ENCODE results near the gene CALD1.

The CALD1 gene

GRCh38 chr7:134897936-134898335 lies 118.5 kb downstream of the CALD1 start:
- H3K4me3 ChIP-seq (ENCODE audit: insufficient read depth, low read depth, low read length): no peak overlapping the region
- no peaks in the 10 kb centered on the region for H3K27me3 ChIP-seq (ENCODE audit: control insufficient read depth, insufficient read depth, low read length, poor library complexity, severe bottlenecking)
- H3K9me3 ChIP-seq (ENCODE audit: control insufficient read depth, low read length): peaks cover 2% of the 10 kb centered on the region
- H3K4me1 ChIP-seq (ENCODE audit: control insufficient read depth, insufficient read depth, low read length): peaks cover 7% of the 10 kb centered on the region
- H3K36me3 ChIP-seq (ENCODE audit: control insufficient read depth, insufficient read depth, low read length): peaks cover 5% of the 10 kb centered on the region
- H3K27ac ChIP-seq (ENCODE audit: insufficient read depth, low read depth, low read length, poor library complexity, severe bottlenecking): no peak overlapping the region
- 93% methylated on average over 7 of the region's 7 CpGs for WGBS, 2 experiments

- H3K9me3 ChIP-seq (ENCODE audit: control insufficient read depth, low read length): peaks cover 2% of the 10 kb centered on the region
- 93 to 97% methylated on average over 2 of the region's 3 CpGs for WGBS, 2 experiments
- H3K27me3 ChIP-seq (ENCODE audit: control insufficient read depth, insufficient read depth, low read length, poor library complexity, severe bottlenecking): no peaks in the 10 kb centered on the region
- H3K36me3 ChIP-seq (ENCODE audit: control insufficient read depth, insufficient read depth, low read length): peaks cover 5% of the 10 kb centered on the region
- H3K4me3 ChIP-seq (ENCODE audit: insufficient read depth, low read depth, low read length): no peak overlapping the region
- H3K4me1 ChIP-seq (ENCODE audit: control insufficient read depth, insufficient read depth, low read length): no peaks in the 10 kb centered on the region
- H3K27ac ChIP-seq (ENCODE audit: insufficient read depth, low read depth, low read length, poor library complexity, severe bottlenecking): no peak overlapping the region
Measured at GRCh38 chr7:134899729-134900128, 120.3 kb downstream of the CALD1 start.

DNA sequence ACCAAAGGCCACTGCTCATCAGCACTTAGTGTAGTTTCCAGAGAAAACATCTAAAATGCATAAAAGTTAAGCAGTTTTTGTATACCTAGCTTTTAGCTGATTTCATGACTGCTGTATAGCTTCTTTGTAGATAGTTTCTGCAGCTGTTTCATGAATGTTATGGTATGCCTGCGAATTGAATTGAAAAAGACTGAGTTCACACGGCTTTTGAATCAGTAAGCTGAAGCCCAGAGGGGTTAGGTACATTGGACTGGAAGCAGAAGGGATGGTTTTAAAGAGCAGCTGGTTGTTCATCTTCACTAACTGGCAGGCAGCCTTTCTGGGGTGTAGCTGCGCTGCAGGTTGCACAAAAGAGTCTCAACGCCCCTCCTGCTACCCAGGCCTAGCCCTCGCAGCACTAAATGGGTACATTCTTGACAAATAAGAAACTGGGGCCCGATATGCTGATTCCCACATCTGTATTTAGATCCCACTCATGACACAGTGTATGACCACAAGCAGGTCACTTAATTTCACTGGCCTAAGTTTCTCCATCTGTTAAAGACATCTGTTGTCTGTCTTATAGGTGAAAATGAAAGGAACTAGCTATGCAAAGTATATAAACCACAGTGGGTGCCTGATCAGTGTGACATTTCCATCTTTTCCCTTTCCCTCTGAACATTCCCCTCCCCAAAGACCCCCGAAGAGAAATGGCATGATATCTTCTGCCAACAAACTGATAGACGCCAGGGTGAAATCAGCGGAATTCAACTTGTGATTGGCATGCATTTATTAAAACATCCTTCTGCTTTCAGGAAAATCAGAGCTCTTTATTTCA lies 120.9 kb downstream of the CALD1 start:
- Histone ChIP-seq H3K9me3 (ENCODE audit: control insufficient read depth, low read length) (peaks cover 2% of the 10 kb centered on the region), H3K36me3 (ENCODE audit: control insufficient read depth, insufficient read depth, low read length) (peaks cover 5% of the 10 kb centered on the region), H3K4me1 (ENCODE audit: control insufficient read depth, insufficient read depth, low read length) (no peaks in the 10 kb centered on the region), H3K4me3 (ENCODE audit: insufficient read depth, low read depth, low read length) (no peak overlapping the region), H3K27me3 (ENCODE audit: control insufficient read depth, insufficient read depth, low read length, poor library complexity, severe bottlenecking) (no peaks in the 10 kb centered on the region), H3K27ac (ENCODE audit: insufficient read depth, low read depth, low read length, poor library complexity, severe bottlenecking) (no peak overlapping the region)
- WGBS, 2 experiments: 93 to 96% methylated on average over 9 of the region's 9 CpGs

GRCh38 chr7:134901389-134902020 lies 122.1 kb downstream of the CALD1 start:
- H3K4me3 ChIP-seq (ENCODE audit: insufficient read depth, low read depth, low read length): no peak overlapping the region
- H3K9me3 ChIP-seq (ENCODE audit: control insufficient read depth, low read length): no peaks in the 10 kb centered on the region
- H3K36me3 ChIP-seq (ENCODE audit: control insufficient read depth, insufficient read depth, low read length): peaks cover 2% of the 10 kb centered on the region
- no peak overlapping the region for H3K27ac ChIP-seq (ENCODE audit: insufficient read depth, low read depth, low read length, poor library complexity, severe bottlenecking)
- 93 to 94% methylated on average over 4 of the region's 4 CpGs for WGBS, 2 experiments
- no peaks in the 10 kb centered on the region for H3K27me3 ChIP-seq (ENCODE audit: control insufficient read depth, insufficient read depth, low read length, poor library complexity, severe bottlenecking)
- no peaks in the 10 kb centered on the region for H3K4me1 ChIP-seq (ENCODE audit: control insufficient read depth, insufficient read depth, low read length)

DNA sequence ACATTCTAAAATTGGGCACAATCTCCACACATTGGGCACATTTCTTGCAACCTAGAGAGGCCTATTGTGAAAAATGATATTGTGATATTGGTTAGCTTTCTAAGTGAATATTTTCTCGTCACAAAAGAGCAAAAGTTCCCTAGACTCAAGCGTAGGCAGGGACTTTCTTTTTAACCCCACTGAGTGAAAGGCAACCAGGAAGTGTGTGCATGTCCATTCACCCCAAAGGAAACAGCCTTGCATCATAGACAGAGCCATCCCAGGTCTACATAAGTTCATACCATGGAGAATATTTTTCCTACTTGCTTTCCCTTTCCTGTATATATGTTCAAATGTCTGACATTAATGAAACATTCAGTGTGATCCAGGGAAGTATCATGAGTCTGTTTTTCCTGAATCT lies 122.6 kb downstream of the CALD1 start:
- no peaks in the 10 kb centered on the region for H3K4me1 ChIP-seq (ENCODE audit: control insufficient read depth, insufficient read depth, low read length)
- H3K9me3 ChIP-seq (ENCODE audit: control insufficient read depth, low read length): no peaks in the 10 kb centered on the region
- no peak overlapping the region for H3K4me3 ChIP-seq (ENCODE audit: insufficient read depth, low read depth, low read length)
- no peaks in the 10 kb centered on the region for H3K27me3 ChIP-seq (ENCODE audit: control insufficient read depth, insufficient read depth, low read length, poor library complexity, severe bottlenecking)
- H3K36me3 ChIP-seq (ENCODE audit: control insufficient read depth, insufficient read depth, low read length): no peaks in the 10 kb centered on the region
- 89 to 95% methylated on average over 2 of the region's 2 CpGs for WGBS, 2 experiments
- H3K27ac ChIP-seq (ENCODE audit: insufficient read depth, low read depth, low read length, poor library complexity, severe bottlenecking): no peak overlapping the region

GRCh38 chr7:134903073-134903790 lies 123.8 kb downstream of the CALD1 start:
- no peaks in the 10 kb centered on the region for H3K9me3 ChIP-seq (ENCODE audit: control insufficient read depth, low read length)
- 92 to 93% methylated on average over 4 of the region's 5 CpGs for WGBS, 2 experiments
- H3K27ac ChIP-seq (ENCODE audit: insufficient read depth, low read depth, low read length, poor library complexity, severe bottlenecking): no peak overlapping the region
- H3K4me3 ChIP-seq (ENCODE audit: insufficient read depth, low read depth, low read length): no peak overlapping the region
- H3K4me1 ChIP-seq (ENCODE audit: control insufficient read depth, insufficient read depth, low read length): no peaks in the 10 kb centered on the region
- H3K27me3 ChIP-seq (ENCODE audit: control insufficient read depth, insufficient read depth, low read length, poor library complexity, severe bottlenecking): no peaks in the 10 kb centered on the region
- no peaks in the 10 kb centered on the region for H3K36me3 ChIP-seq (ENCODE audit: control insufficient read depth, insufficient read depth, low read length)

GRCh38 chr7:134905375-134905774 lies 125.9 kb downstream of the CALD1 start:
- 89 to 97% methylated on average over 2 of the region's 2 CpGs for WGBS, 2 experiments
- Histone ChIP-seq H3K4me1 (ENCODE audit: control insufficient read depth, insufficient read depth, low read length) (no peaks in the 10 kb centered on the region), H3K9me3 (ENCODE audit: control insufficient read depth, low read length) (no peaks in the 10 kb centered on the region), H3K27ac (ENCODE audit: insufficient read depth, low read depth, low read length, poor library complexity, severe bottlenecking) (no peak overlapping the region), H3K36me3 (ENCODE audit: control insufficient read depth, insufficient read depth, low read length) (no peaks in the 10 kb centered on the region), H3K27me3 (ENCODE audit: control insufficient read depth, insufficient read depth, low read length, poor library complexity, severe bottlenecking) (no peaks in the 10 kb centered on the region), H3K4me3 (ENCODE audit: insufficient read depth, low read depth, low read length) (no peak overlapping the region)

- H3K36me3 ChIP-seq (ENCODE audit: control insufficient read depth, insufficient read depth, low read length): no peaks in the 10 kb centered on the region
- H3K9me3 ChIP-seq (ENCODE audit: control insufficient read depth, low read length): no peaks in the 10 kb centered on the region
- H3K27ac ChIP-seq (ENCODE audit: insufficient read depth, low read depth, low read length, poor library complexity, severe bottlenecking): no peak overlapping the region
- no peaks in the 10 kb centered on the region for H3K4me1 ChIP-seq (ENCODE audit: control insufficient read depth, insufficient read depth, low read length)
- no peak overlapping the region for H3K4me3 ChIP-seq (ENCODE audit: insufficient read depth, low read depth, low read length)
- H3K27me3 ChIP-seq (ENCODE audit: control insufficient read depth, insufficient read depth, low read length, poor library complexity, severe bottlenecking): no peaks in the 10 kb centered on the region
- WGBS, 2 experiments: 95 to 99% methylated on average over 4 of the region's 4 CpGs
Measured at GRCh38 chr7:134907000-134907399, 127.6 kb downstream of the CALD1 start.

GRCh38 chr7:134907639-134908038 lies 128.2 kb downstream of the CALD1 start:
- no peaks in the 10 kb centered on the region for H3K36me3 ChIP-seq (ENCODE audit: control insufficient read depth, insufficient read depth, low read length)
- WGBS, 2 experiments: 94% methylated on average over 6 of the region's 6 CpGs

GRCh38 chr7:134908289-134908688 lies 128.9 kb downstream of the CALD1 start:
- no peaks in the 10 kb centered on the region for H3K36me3 ChIP-seq (ENCODE audit: control insufficient read depth, insufficient read depth, low read length)
- no peaks in the 10 kb centered on the region for H3K9me3 ChIP-seq (ENCODE audit: control insufficient read depth, low read length)
- no peak overlapping the region for H3K27ac ChIP-seq (ENCODE audit: insufficient read depth, low read depth, low read length, poor library complexity, severe bottlenecking)
- H3K27me3 ChIP-seq (ENCODE audit: control insufficient read depth, insufficient read depth, low read length, poor library complexity, severe bottlenecking): no peaks in the 10 kb centered on the region
- WGBS, 2 experiments: 94 to 95% methylated on average over 3 of the region's 3 CpGs
- H3K4me3 ChIP-seq (ENCODE audit: insufficient read depth, low read depth, low read length): no peak overlapping the region
- H3K4me1 ChIP-seq (ENCODE audit: control insufficient read depth, insufficient read depth, low read length): no peaks in the 10 kb centered on the region

More at GRCh38 chr7:134907639-134908038, 128.2 kb downstream of the CALD1 start:
- H3K27me3 ChIP-seq (ENCODE audit: control insufficient read depth, insufficient read depth, low read length, poor library complexity, severe bottlenecking): no peaks in the 10 kb centered on the region
- H3K27ac ChIP-seq (ENCODE audit: insufficient read depth, low read depth, low read length, poor library complexity, severe bottlenecking): no peak overlapping the region
- no peak overlapping the region for H3K4me3 ChIP-seq (ENCODE audit: insufficient read depth, low read depth, low read length)
- H3K9me3 ChIP-seq (ENCODE audit: control insufficient read depth, low read length): no peaks in the 10 kb centered on the region
- H3K4me1 ChIP-seq (ENCODE audit: control insufficient read depth, insufficient read depth, low read length): no peaks in the 10 kb centered on the region

Data from ectodermal cell (in vitro differentiated cells).